ENCODE data around the gene CDH8.
"Not testable (repeated sequence)": the region's sequence is repeated elsewhere in the genome, so short reads cannot be mapped to it uniquely, and the experiment has no call there.

CDH8 gene

GRCh38 chr16:61726701-61727100, 309.5 kb downstream of the CDH8 start:
- TF ChIP-seq CTCF (IDR thresholded peaks at IDR 0.05; ENCODE audit: low read depth, low read length), result no peak
- no peak overlapping the region for H3K4me3 ChIP-seq (ENCODE audit: low read depth, low read length)

GRCh38 chr16:61726125-61726524, 310.1 kb downstream of the CDH8 start:
- H3K4me3 ChIP-seq (ENCODE audit: low read depth, low read length), result no peak overlapping the region
- TF ChIP-seq CTCF (IDR thresholded peaks at IDR 0.05; ENCODE audit: low read depth, low read length), result no peak

GRCh38 chr16:61721544-61721943, 314.7 kb downstream of the CDH8 start:
- TF ChIP-seq CTCF (IDR thresholded peaks at IDR 0.05; ENCODE audit: low read depth, low read length), result no peak
- no peak overlapping the region for H3K4me3 ChIP-seq (ENCODE audit: low read depth, low read length)

- no peak overlapping the region for H3K4me3 ChIP-seq (ENCODE audit: low read depth, low read length)
- no peak for TF ChIP-seq CTCF (IDR thresholded peaks at IDR 0.05; ENCODE audit: low read depth, low read length)
Measured at GRCh38 chr16:61715393-61715792, 320.8 kb downstream of the CDH8 start.

GRCh38 chr16:61713787-61714186, 322.5 kb downstream of the CDH8 start:
- H3K4me3 ChIP-seq (ENCODE audit: low read depth, low read length), result no peak overlapping the region
- TF ChIP-seq CTCF (IDR thresholded peaks at IDR 0.05; ENCODE audit: low read depth, low read length), result no peak

- not testable (repeated sequence) for H3K4me3 ChIP-seq (ENCODE audit: low read depth, low read length)
Measured at GRCh38 chr16:61699640-61700039, 336.6 kb downstream of the CDH8 start.

GRCh38 chr16:61684541-61684940, 351.7 kb downstream of the CDH8 start:
- TF ChIP-seq CTCF (IDR thresholded peaks at IDR 0.05; ENCODE audit: low read depth, low read length), result no peak
- H3K4me3 ChIP-seq (ENCODE audit: low read depth, low read length), result no peak overlapping the region

- no peak for TF ChIP-seq CTCF (IDR thresholded peaks at IDR 0.05; ENCODE audit: low read depth, low read length)
- H3K4me3 ChIP-seq (ENCODE audit: low read depth, low read length), result no peak overlapping the region
Measured at GRCh38 chr16:61681673-61682072, 354.6 kb downstream of the CDH8 start.
